Activated T-helper 2 cell treated with anti-CD3 and anti-CD28 coated beads, Interferon-gamma antibody, Interleukin-2, Interleukin-4, amounts not matched to agents 10 μg/mL and 5 μg/mL and 100 μg/mL, durations not matched to agents 14 hours and 24 hours and 36 hours (primary cell): ENCODE results near the gene RAB11FIP3. TPM values are rescaled to one million over a fixed set of nuclear protein-coding genes. Genes with fewer than 3 reads are reported as not detected.
"Not testable (repeated sequence)": the region's sequence is repeated elsewhere in the genome, so short reads cannot be mapped to it uniquely, and the experiment has no call there.

Source experiments
- DNase-seq: peaks from one replicate; pipeline ENCODE4 v3.0.0; 2021; ENCODE audit warnings: low spot score
- H3K27ac Mint-ChIP-seq: one replicate; pipeline ENCODE4 v1.8.0; 2021; ENCODE audit warnings: mixed read lengths
- H3K27me3 Mint-ChIP-seq: one replicate; pipeline ENCODE4 v1.8.0; 2021; ENCODE audit warnings: low read depth, mixed read lengths
- H3K36me3 Mint-ChIP-seq: one replicate; pipeline ENCODE4 v1.8.0; 2021; ENCODE audit warnings: low read depth, mixed read lengths
- H3K4me1 Mint-ChIP-seq: one replicate; pipeline ENCODE4 v1.8.0; 2021; ENCODE audit warnings: low read depth, mixed read lengths
- H3K4me3 Mint-ChIP-seq: one replicate; pipeline ENCODE4 v1.8.0; 2021; ENCODE audit warnings: low read depth, mild to moderate bottlenecking, moderate library complexity, mixed read lengths
- H3K9me3 Mint-ChIP-seq: one replicate; pipeline ENCODE4 v1.8.0; 2021; ENCODE audit warnings: mixed read lengths
- intact Hi-C: fragments of 100-400 bp; cut with micrococcal nuclease; formaldehyde crosslinking; loops from one replicate; pipeline ENCODE4 v1.15.1; 2023
- total RNA-seq: library from RNA; stranded (reverse); gene quantifications from 2 replicates; pipeline ENCODE4 v1.2.3, GENCODE V29; 2022

Gene RAB11FIP3
- total RNA-seq, 1 donor from 2014 or later = 47.2 TPM

DNA sequence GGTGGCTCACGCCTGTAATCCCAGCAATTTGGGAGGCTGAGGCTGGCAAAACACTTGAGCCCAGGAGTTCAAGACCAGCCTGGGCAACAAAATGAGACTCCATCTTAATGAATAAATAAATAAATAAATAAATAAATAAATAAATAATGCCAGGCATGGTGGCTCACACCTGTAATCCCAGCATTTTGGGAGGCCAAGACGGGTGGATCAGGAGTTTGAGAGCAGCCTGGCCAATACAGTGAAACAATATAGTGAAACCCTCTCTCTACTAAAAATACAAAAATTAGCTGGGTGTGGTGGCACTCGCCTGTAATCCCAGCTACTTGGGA lies 10.3 kb upstream of the RAB11FIP3 start:
- H3K27me3 Mint-ChIP-seq, intact Hi-C loops: not testable (repeated sequence)

DNA sequence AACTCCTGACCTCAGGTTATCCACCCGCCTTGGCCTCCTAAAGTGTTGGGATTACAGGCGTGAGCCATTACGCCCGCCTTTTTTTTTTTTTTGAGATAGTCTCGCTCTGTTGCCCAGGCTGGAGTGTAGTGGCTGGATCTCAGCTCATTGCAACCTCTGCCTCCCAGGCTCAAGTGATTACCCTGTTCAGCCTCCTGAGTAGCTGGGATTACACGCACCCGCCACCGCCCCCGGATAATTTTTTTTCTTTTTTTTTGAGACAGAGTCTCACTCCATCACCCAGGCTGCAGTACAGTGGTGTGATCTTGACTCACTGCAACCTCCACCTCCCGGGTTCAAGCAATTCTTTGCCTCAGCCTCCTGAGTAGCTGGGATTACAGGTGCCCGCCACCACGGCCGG lies 3.3 kb upstream of the RAB11FIP3 start:
- DNase-seq, H3K9me3 Mint-ChIP-seq, intact Hi-C loops, H3K4me3 Mint-ChIP-seq, H3K27ac Mint-ChIP-seq, H3K36me3 Mint-ChIP-seq: not testable (repeated sequence)
- H3K27me3 Mint-ChIP-seq = peaks cover 12% of the 10 kb centered on the region
- H3K4me1 Mint-ChIP-seq = peaks cover 13% of the 10 kb centered on the region

More for the DNA sequence above, 10.3 kb upstream of the RAB11FIP3 start:
- not testable (repeated sequence) for DNase-seq, H3K9me3 Mint-ChIP-seq, H3K4me3 Mint-ChIP-seq, H3K27ac Mint-ChIP-seq, H3K36me3 Mint-ChIP-seq, H3K4me1 Mint-ChIP-seq

DNA sequence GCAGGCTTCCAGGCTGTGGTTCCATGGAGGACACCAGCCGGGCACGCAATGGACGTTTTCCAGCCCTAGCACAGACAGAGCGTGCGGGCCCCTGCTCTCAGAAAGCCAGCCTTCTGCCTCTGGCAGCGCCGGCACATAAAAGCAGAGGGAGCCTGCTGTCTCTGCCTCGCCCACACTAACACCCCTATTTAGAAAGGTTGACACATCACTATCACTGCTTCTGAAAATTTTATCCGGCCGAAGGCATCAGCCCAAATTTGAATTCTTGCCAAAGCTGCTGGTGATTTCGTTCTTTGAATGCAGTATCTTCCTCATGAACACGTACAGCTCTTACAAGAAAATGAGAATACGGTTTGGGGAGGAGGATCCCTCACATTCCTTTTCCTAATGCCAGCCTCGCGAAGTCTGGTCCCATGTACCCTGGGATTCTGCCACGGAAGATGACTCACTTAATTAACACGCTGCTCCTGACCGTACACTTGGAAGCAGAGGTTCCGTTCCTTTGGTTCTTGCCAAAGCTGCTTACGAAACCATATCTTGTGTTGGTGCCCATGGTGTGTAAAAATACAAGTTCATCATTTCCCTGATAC lies 1.3 kb upstream of the RAB11FIP3 start:
- Mint-ChIP-seq H3K27ac (no peak overlapping the region), H3K9me3 (no peaks in the 10 kb centered on the region), H3K36me3 (peaks cover 14% of the 10 kb centered on the region), H3K27me3 (peaks cover 12% of the 10 kb centered on the region), H3K4me3 (peak overlapping the region; percentile 61), H3K4me1 (peaks cover 27% of the 10 kb centered on the region)
- intact Hi-C loops = no loop called here
- DNase-seq = no peak

DNA sequence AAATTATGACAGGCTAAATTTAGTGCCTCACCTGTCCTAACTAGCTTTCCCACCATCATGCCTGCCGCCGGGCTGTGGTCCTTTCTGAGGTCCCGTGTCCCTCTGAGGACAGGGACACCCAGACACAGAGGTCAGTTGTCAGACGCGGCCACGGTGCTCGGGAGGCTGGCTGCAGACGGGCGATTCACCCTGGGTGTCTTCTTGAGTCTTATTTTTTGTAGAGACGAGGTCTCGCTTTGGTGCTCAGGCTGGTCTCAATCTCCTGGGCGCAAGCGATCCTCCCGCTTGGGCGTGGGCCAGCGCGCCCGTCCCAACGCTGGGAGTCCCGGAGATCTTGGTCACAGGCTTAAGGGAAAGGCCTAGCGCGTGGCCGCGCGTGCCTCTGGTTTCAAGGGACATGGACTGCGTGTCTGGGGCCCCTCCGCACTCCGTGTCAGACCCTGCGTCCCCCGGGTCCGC lies 797 bp upstream of the RAB11FIP3 start:
- DNase-seq = no peak
- intact Hi-C loops = loop anchor here (5.0 kb wide), 2 partner anchors 42 to 103 kb away; partner anchors contain the start of genes CAPN15 and PGAP6
- peak overlapping the region; percentile 61 for H3K4me3 Mint-ChIP-seq
- H3K36me3 Mint-ChIP-seq = peaks cover 15% of the 10 kb centered on the region
- H3K9me3 Mint-ChIP-seq = no peaks in the 10 kb centered on the region
- peaks cover 27% of the 10 kb centered on the region for H3K4me1 Mint-ChIP-seq
- H3K27me3 Mint-ChIP-seq = peaks cover 12% of the 10 kb centered on the region
- H3K27ac Mint-ChIP-seq = no peak overlapping the region

- H3K4me3 Mint-ChIP-seq = peak overlapping the region; percentile 81
- H3K27ac Mint-ChIP-seq = no peak overlapping the region
- H3K9me3 Mint-ChIP-seq = no peaks in the 10 kb centered on the region
- peaks cover 12% of the 10 kb centered on the region for H3K27me3 Mint-ChIP-seq
- intact Hi-C loops = loop anchor here (5.0 kb wide), 2 partner anchors 43 to 102 kb away; partner anchors contain the start of genes CAPN15 and PGAP6
- peaks cover 18% of the 10 kb centered on the region for H3K36me3 Mint-ChIP-seq
- peaks cover 30% of the 10 kb centered on the region for H3K4me1 Mint-ChIP-seq
- no peak for DNase-seq
Measured at GRCh38 chr16:425740-426114, 278 bp downstream of the RAB11FIP3 start.

DNA sequence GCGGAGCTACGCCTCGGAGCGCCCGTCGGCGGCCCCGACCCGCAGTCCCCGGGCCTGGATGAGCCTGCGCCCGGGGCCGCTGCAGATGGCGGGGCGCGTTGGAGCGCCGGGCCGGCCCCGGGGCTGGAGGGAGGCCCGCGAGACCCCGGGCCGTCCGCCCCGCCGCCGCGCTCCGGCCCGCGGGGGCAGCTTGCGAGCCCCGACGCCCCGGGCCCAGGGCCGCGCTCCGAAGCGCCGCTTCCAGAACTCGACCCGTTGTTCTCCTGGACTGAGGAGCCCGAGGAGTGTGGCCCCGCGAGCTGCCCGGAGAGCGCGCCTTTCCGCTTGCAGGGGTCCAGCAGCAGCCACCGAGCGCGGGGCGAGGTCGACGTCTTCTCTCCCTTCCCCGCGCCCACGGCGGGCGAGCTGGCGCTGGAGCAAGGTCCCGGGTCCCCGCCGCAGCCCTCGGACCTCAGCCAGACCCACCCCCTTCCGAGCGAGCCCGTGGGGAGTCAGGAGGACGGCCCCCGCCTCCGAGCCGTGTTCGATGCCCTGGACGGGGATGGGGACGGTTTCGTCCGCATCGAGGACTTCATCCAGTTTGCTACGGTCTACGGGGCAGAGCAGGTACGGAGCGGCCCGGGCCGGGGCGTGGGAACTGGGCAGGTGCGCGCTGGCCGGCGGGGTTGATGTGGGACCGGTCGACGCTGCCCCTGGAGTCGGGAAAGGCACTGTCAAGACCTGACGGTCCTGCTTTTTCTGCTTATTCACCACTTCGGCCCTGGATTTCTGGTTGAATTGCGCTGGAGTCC lies 861 bp downstream of the RAB11FIP3 start:
- no peak overlapping the region for H3K27ac Mint-ChIP-seq

GRCh38 chr16:426906-427249 lies 1.4 kb downstream of the RAB11FIP3 start:
- Mint-ChIP-seq H3K27ac (no peak overlapping the region), H3K36me3 (peaks cover 18% of the 10 kb centered on the region), H3K27me3 (peaks cover 12% of the 10 kb centered on the region), H3K9me3 (no peaks in the 10 kb centered on the region), H3K4me1 (peaks cover 32% of the 10 kb centered on the region), H3K4me3 (peak overlapping the region; percentile 78)
- intact Hi-C loops = loop anchor here (5.0 kb wide), 2 partner anchors 45 to 100 kb away; partner anchors contain the start of genes CAPN15 and PGAP6
- no peak for DNase-seq

More for the DNA sequence above, 861 bp downstream of the RAB11FIP3 start:
- Mint-ChIP-seq H3K4me3 (peak overlapping the region; percentile 78), H3K4me1 (peaks cover 32% of the 10 kb centered on the region), H3K27me3 (peaks cover 12% of the 10 kb centered on the region), H3K36me3 (peaks cover 18% of the 10 kb centered on the region), H3K9me3 (no peaks in the 10 kb centered on the region)
- no peak for DNase-seq
- intact Hi-C loops = loop anchor here (5.0 kb wide), 2 partner anchors 44 to 101 kb away; partner anchors contain the start of genes CAPN15 and PGAP6

DNA sequence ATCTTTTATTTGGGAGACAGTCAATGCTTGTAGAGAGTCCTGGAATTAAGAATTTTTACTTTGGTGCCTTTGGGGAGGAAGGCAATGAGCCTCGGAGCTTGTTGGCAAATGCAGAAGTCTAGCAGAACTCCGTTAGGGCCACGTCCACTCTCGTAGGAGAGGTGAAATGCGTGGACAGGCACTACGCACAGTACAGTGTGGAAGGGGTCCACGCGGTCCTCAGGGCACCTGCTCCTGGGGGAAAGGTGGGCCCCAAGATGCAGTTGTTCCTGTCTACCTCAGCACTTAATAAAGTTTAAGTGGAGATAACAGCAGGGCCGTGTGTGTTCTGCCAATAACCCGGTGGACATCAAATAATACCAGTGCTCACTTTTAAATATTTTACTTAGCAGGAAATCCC lies 1.8 kb downstream of the RAB11FIP3 start:
- no peak overlapping the region for H3K27ac Mint-ChIP-seq

DNA sequence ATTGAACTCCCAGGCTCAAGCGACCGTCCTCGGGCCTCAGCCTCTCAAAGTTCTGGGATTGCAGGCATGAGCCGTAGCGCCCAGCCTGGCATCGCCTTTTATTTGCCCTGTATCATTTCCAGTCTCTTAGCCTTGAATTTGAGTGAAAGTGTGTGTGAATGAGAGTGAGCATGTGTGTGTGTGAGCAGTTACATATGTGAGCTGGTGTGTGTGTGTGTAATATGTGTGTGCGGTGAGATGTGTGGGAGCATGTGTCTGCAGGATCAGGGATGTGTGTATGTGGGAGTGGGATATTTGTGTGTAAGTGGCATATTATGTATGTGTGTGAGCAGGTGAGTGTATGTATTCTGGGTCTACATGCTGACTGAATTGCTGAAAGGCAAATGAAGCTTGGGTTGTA lies 5.5 kb downstream of the RAB11FIP3 start:
- Mint-ChIP-seq H3K27ac (no peak overlapping the region), H3K27me3 (no peaks in the 10 kb centered on the region), H3K36me3 (peaks cover 22% of the 10 kb centered on the region), H3K4me1 (peaks cover 27% of the 10 kb centered on the region), H3K9me3 (no peaks in the 10 kb centered on the region), H3K4me3 (no peak overlapping the region)
- DNase-seq = no peak
- intact Hi-C loops = no loop called here

More for the DNA sequence above, 1.8 kb downstream of the RAB11FIP3 start:
- Mint-ChIP-seq H3K4me3 (peak overlapping the region; percentile 78), H3K36me3 (peaks cover 18% of the 10 kb centered on the region), H3K4me1 (peaks cover 32% of the 10 kb centered on the region), H3K9me3 (no peaks in the 10 kb centered on the region), H3K27me3 (peaks cover 12% of the 10 kb centered on the region)
- no peak for DNase-seq
- intact Hi-C loops = loop anchor here (5.0 kb wide), 2 partner anchors 45 to 100 kb away; partner anchors contain the start of genes CAPN15 and PGAP6

- Mint-ChIP-seq H3K4me1 (no peaks in the 10 kb centered on the region), H3K4me3 (no peak overlapping the region), H3K27ac (no peak overlapping the region), H3K9me3 (no peaks in the 10 kb centered on the region), H3K36me3 (no peaks in the 10 kb centered on the region), H3K27me3 (no peaks in the 10 kb centered on the region)
- intact Hi-C loops = no loop called here
- DNase-seq = no peak
Measured at GRCh38 chr16:440627-441026, 15.2 kb downstream of the RAB11FIP3 start.

DNA sequence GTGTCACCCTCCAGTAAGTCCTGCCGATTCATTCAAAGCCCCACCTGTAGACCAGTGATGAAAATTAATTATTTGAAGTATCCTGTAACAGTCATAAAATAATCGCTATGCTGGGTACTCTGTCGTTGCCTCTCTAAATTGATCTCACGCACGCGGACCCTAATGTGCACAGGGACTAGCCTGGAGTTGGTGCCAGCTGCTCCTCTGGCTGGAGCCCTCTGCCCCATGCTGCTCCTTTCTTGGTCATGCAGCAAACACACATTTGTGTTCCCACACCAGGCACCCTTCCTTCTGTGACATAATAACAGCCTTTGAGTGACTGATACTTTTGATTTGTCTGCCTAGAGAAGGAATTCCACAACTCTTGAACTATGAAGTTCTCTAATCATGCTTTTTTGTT lies 16.0 kb downstream of the RAB11FIP3 start:
- intact Hi-C loops = no loop called here
- no peak for DNase-seq
- no peaks in the 10 kb centered on the region for H3K27me3 Mint-ChIP-seq
- H3K9me3 Mint-ChIP-seq = no peaks in the 10 kb centered on the region
- no peaks in the 10 kb centered on the region for H3K36me3 Mint-ChIP-seq
- no peaks in the 10 kb centered on the region for H3K4me1 Mint-ChIP-seq
- H3K4me3 Mint-ChIP-seq = no peak overlapping the region
- H3K27ac Mint-ChIP-seq = no peak overlapping the region

GRCh38 chr16:442976-443375 lies 17.5 kb downstream of the RAB11FIP3 start:
- intact Hi-C loops = no loop called here
- no peaks in the 10 kb centered on the region for H3K27me3 Mint-ChIP-seq
- DNase-seq = no peak
- H3K4me1 Mint-ChIP-seq = no peaks in the 10 kb centered on the region
- no peak overlapping the region for H3K4me3 Mint-ChIP-seq
- H3K9me3 Mint-ChIP-seq = no peaks in the 10 kb centered on the region
- no peaks in the 10 kb centered on the region for H3K36me3 Mint-ChIP-seq
- H3K27ac Mint-ChIP-seq = no peak overlapping the region

DNA sequence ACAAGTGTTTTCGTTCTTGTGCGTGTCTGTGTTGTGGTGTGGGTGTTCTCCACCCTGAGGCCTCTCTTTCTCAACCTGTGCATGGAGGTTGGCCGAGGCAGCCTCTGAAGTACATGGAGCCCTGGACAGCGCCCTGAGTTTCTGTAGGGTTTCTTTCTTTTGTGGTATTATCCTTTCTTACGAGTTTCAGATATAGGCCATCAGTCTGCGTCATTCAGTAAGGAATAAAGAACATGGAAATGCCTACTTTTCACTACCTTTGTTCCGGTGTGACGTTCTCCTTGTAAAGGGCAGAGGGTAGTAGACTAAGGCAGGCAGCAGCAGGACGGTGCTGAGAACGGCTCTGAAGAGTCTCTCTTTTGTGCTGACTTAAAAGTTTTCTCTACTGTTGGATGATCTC lies 18.6 kb downstream of the RAB11FIP3 start:
- intact Hi-C loops = no loop called here
- no peaks in the 10 kb centered on the region for H3K4me1 Mint-ChIP-seq
- H3K36me3 Mint-ChIP-seq = no peaks in the 10 kb centered on the region
- H3K27me3 Mint-ChIP-seq = no peaks in the 10 kb centered on the region
- DNase-seq = no peak
- H3K4me3 Mint-ChIP-seq = no peak overlapping the region
- H3K27ac Mint-ChIP-seq = no peak overlapping the region
- H3K9me3 Mint-ChIP-seq = no peaks in the 10 kb centered on the region
